Measurements from ENCODE around the gene PTTG2. TPM values are rescaled to one million over a fixed set of nuclear protein-coding genes. Genes with fewer than 3 reads are reported as not detected.

Gene PTTG2
- total and polyA plus RNA-seq, 2 of the 4 experiments (the other 2 are of a cell fraction), result not detected

- Histone ChIP-seq H2AFZ (replicated peaks; ENCODE audit: low read length, poor library complexity) (no peak overlapping the region), H3K4me1 (ENCODE audit: control insufficient read depth, insufficient read depth, low read length) (peaks cover 4% of the 10 kb centered on the region), H3K56ac (ENCODE audit: extremely low read depth, insufficient read depth, low read length) (no peak overlapping the region), H4K20me1 (ENCODE audit: insufficient read depth, low read length) (peaks cover 4% of the 10 kb centered on the region; the same call in 1 of the 2 replicates), H4K8ac (ENCODE audit: low read depth in 2 of 2, low read length in 2 of 2) (no peak overlapping the region), H3K36me3 (ENCODE audit: control insufficient read depth, insufficient read depth, low read length) (no peaks in the 10 kb centered on the region), H2AK9ac (replicated peaks; ENCODE audit: low read depth, low read length, poor library complexity) (no peak overlapping the region), H3K23ac (ENCODE audit: low read depth, low read length) (no peak overlapping the region), H3K27me3 (ENCODE audit: control insufficient read depth, insufficient read depth, low read length) (no peaks in the 10 kb centered on the region), H3K4me2 (ENCODE audit: low read depth, low read length) (no peak overlapping the region), H3K79me1 (ENCODE audit: low read depth in 1 of 2, low read length in 2 of 2) (peaks cover 38 to 69% of the 10 kb centered on the region in 2 experiments), H4K91ac (ENCODE audit: insufficient read depth, low read depth, low read length) (no peak overlapping the region), H3K9ac (ENCODE audit: low read depth, low read length) (no peak overlapping the region), H2BK15ac (ENCODE audit: low read depth, low read length) (no peak overlapping the region), H3K27ac (ENCODE audit: insufficient read depth, low read length) (no peak overlapping the region), H3K14ac (replicated peaks; ENCODE audit: low read depth, low read length) (no peak overlapping the region), H2AK5ac (ENCODE audit: low read depth, low read length) (no peak overlapping the region), H2BK120ac (ENCODE audit: low read depth, low read length) (no peak overlapping the region), H2BK5ac (ENCODE audit: low read depth, low read length, poor library complexity, severe bottlenecking) (no peak overlapping the region), H3K18ac (ENCODE audit: low read depth, low read length) (no peak overlapping the region), H3K4me3 (ENCODE audit: insufficient read depth, low read depth, low read length) (no peak overlapping the region), H4K5ac (ENCODE audit: low read depth, low read length) (no peak overlapping the region), H3K9me1 (ENCODE audit: insufficient read depth, low read length) (peaks cover 5% of the 10 kb centered on the region; the same call in 1 of the 2 replicates), H3K4ac (ENCODE audit: low read depth, low read length) (no peak overlapping the region), H2BK20ac (ENCODE audit: low read depth, low read length) (no peak overlapping the region), H3K9me3 (ENCODE audit: control insufficient read depth, insufficient read depth, low read length) (no peaks in the 10 kb centered on the region)
- intact Hi-C loops (cut with micrococcal nuclease) (no loop called here), in situ Hi-C loops (cut with MboI; ENCODE audit: low sequenced_read_pairs) (no loop called here), dilution Hi-C loops (cut with HindIII; ENCODE audit: low sequenced_read_pairs, unreplicated experiment) (no loop called here)
- no peak for TF ChIP-seq RFX5 (IDR thresholded peaks at IDR 0.05; ENCODE audit: low read depth, low read length)
- TF ChIP-seq MAFK (IDR thresholded peaks at IDR 0.05; ENCODE audit: low read depth, low read length), result no peak
- no peak for TF ChIP-seq FOS (IDR thresholded peaks at IDR 0.05; ENCODE audit: low read depth, low read length)
- no peak for TF ChIP-seq RAD21 (IDR thresholded peaks at IDR 0.05; ENCODE audit: low read length)
- POLR2A ChIA-PET (ENCODE audit: unreplicated experiment), result no interaction called here
- BruUV-seq (replicated peaks), result no TSS peak
- CTCF ChIA-PET, result interaction anchor here (0.6 kb wide), 1 partner anchor 8 kb away, joined by 3 read pairs; no protein-coding TSS in a partner anchor
- no peak for DNase-seq
- no CpG with 5 or more reads among the region's 5 CpGs for WGBS, 2 experiments (ENCODE audit: extremely low coverage in 2 of 2, insufficient read length in 1 of 2)
- ATAC-seq (ENCODE audit: low read depth), result no peak
Observed at GRCh38 chr4:37990731-37991245, 30.6 kb downstream of the PTTG2 start.
